GM18951 (cell line): ENCODE results near the gene MTA3.

Experiments
- POLR2A ChIP-seq: IDR thresholded peaks from 4 replicates; pipeline ENCODE4 v1.6.1; 2011; ENCODE audit warnings: mild to moderate bottlenecking; ENCODE audit not compliant: insufficient read length, insufficient read depth; ENCODE audit errors: extremely low read depth
- in situ Hi-C: fragments of 300-500 bp; cut with MboI; formaldehyde crosslinking; loops from one replicate; pipeline ENCODE4 v1.12.0; 2022; ENCODE audit warnings: low sequenced_read_pairs, mixed read lengths, inconsistent platforms; ENCODE audit not compliant: unreplicated experiment

The MTA3 gene

GRCh38 chr2:42765686-42766085 lies 197.3 kb downstream of the MTA3 start:
- no peak for TF ChIP-seq POLR2A
- in situ Hi-C loops, result no loop called here

GRCh38 chr2:42767080-42767898 lies 198.9 kb downstream of the MTA3 start:
- no peak for TF ChIP-seq POLR2A
- in situ Hi-C loops, result no loop called here

- TF ChIP-seq POLR2A, result no peak
These were observed 199.7 kb downstream of the MTA3 start for GRCh38 chr2:42767899-42768705.

GRCh38 chr2:42768706-42769256 lies 200.3 kb downstream of the MTA3 start:
- in situ Hi-C loops, result no loop called here

More at GRCh38 chr2:42767899-42768705, 199.7 kb downstream of the MTA3 start:
- in situ Hi-C loops, result no loop called here

GRCh38 chr2:42769583-42770287 lies 201.3 kb downstream of the MTA3 start:
- in situ Hi-C loops, result no loop called here
- no peak for TF ChIP-seq POLR2A

More at GRCh38 chr2:42768706-42769256, 200.3 kb downstream of the MTA3 start:
- no peak for TF ChIP-seq POLR2A

GRCh38 chr2:42770288-42771131 lies 202.1 kb downstream of the MTA3 start:
- TF ChIP-seq POLR2A, result no peak
- in situ Hi-C loops, result no loop called here

- in situ Hi-C loops, result no loop called here
- TF ChIP-seq POLR2A, result no peak
These were observed 203.2 kb downstream of the MTA3 start for GRCh38 chr2:42771546-42772153.

- in situ Hi-C loops, result no loop called here
- no peak for TF ChIP-seq POLR2A
These were observed 206.8 kb downstream of the MTA3 start for GRCh38 chr2:42775186-42775585.

GRCh38 chr2:42775810-42776209 lies 207.4 kb downstream of the MTA3 start:
- no peak for TF ChIP-seq POLR2A
- in situ Hi-C loops, result no loop called here

GRCh38 chr2:42777883-42778805 lies 209.7 kb downstream of the MTA3 start:
- in situ Hi-C loops, result no loop called here

GRCh38 chr2:42781181-42781580 lies 212.7 kb downstream of the MTA3 start:
- no peak for TF ChIP-seq POLR2A
- in situ Hi-C loops, result no loop called here

More at GRCh38 chr2:42777883-42778805, 209.7 kb downstream of the MTA3 start:
- TF ChIP-seq POLR2A, result no peak
